HG03378 (cell line): ENCODE measurements around the gene ANAPC16.
"Not testable (repeated sequence)": the region's sequence is repeated elsewhere in the genome, so short reads cannot be mapped to it uniquely, and the experiment has no call there.

Experiments used
- ATAC-seq: cut with Tn5 transposase; IDR thresholded peaks from one replicate; pipeline ENCODE4 v1.9.1; 2021; ENCODE audit warnings: mild to moderate bottlenecking, moderate library complexity; ENCODE audit not compliant: unreplicated experiment

ANAPC16 gene

DNA sequence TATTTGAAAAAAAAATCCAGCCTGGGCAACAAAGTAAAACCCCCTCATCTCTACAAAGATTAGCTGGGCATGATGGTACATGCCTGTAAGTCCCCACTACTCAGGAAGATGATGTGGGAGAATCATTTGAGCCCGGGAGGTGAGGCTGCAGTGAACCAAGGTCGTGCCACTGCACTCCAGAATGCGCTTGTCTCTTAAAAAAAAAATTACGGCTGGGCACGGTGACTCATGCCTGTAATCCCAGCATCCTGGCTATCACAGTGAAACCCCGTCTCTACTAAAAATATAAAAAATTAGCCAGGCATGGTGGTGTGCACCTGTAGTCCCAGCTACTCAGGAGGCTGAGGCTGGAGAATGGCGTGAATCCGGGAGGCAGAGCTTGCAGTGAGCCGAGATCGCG, 4.4 kb upstream of the ANAPC16 start:
- not testable (repeated sequence) for ATAC-seq

DNA sequence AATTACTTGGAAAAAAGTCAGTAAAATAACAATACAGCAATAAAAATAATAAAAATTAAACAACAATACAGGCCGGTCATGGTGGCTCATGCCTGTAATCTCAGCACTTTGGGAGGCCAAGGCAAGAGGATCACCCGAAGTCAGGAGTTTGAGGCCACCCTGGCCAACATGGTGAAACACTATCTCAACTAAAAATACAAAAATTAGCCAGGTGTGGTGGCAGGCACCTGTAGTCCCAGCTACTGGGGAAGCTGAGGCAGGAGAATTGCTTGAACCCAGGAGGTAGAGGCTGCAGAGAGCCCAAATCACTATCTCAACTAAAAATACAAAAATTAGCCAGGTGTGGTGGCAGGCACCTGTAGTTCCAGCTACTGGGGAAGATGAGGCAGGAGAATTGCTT, 4.0 kb upstream of the ANAPC16 start:
- not testable (repeated sequence) for ATAC-seq

GRCh38 chr10:72218325-72218724, 2.5 kb downstream of the ANAPC16 start:
- ATAC-seq, result no peak

- no peak for ATAC-seq
These were observed 2.9 kb downstream of the ANAPC16 start for GRCh38 chr10:72218726-72219125.

DNA sequence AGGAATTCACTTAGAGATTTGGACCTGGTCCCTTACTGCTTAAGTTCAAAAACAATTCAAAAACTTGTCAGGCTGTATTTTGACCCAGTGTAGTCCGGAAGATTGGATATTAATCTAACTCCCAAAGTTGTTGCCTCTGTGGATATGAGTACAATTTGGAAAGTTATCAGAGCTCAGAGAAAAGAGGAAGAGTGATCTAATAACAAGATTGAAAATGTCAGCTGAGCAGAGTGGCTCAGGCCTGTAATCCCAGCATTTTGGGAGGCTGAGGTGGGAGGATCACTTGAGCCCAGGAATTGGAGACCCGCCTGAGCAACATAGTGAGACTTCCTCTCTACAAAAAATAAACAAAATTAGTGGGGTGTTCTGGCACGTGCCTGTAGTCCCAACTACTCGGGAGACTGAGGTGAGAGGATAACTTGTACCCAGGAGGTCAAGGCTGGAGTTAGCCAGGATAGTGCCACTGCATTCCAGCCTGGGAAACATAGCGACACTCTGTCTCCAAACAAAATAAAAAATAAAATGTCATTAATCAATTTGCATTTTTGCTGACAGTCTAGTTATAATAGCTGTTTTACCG, 3.5 kb downstream of the ANAPC16 start:
- no peak for ATAC-seq

DNA sequence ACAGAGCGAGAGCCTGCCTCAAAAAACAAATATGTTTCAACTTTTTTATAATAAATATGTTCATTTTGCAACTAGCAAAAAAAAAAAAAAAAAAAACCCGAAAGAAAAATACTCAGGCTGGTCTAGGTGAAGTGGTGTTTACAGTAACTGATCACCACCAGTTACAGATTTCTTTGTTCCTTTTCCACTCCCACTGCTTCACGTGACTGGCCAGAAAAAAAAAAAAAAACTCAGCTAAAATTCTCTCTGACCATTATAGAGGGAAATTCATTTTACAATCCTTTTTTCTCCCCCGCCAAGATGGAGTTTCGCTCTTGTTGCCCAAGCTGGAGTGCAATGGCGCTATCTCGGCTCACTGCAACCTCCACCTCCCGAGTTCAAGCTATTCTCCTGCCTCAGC, 4.8 kb downstream of the ANAPC16 start:
- no peak for ATAC-seq

GRCh38 chr10:72221278-72221677, 5.5 kb downstream of the ANAPC16 start:
- no peak for ATAC-seq

- no peak for ATAC-seq
These were observed 7.9 kb downstream of the ANAPC16 start for GRCh38 chr10:72223743-72224101.

GRCh38 chr10:72224191-72224590, 8.4 kb downstream of the ANAPC16 start:
- not testable (repeated sequence) for ATAC-seq

- no peak for ATAC-seq
These were observed 10.7 kb downstream of the ANAPC16 start for GRCh38 chr10:72226418-72227027.

- ATAC-seq, result no peak
These were observed 12.0 kb downstream of the ANAPC16 start for GRCh38 chr10:72227826-72228225.

DNA sequence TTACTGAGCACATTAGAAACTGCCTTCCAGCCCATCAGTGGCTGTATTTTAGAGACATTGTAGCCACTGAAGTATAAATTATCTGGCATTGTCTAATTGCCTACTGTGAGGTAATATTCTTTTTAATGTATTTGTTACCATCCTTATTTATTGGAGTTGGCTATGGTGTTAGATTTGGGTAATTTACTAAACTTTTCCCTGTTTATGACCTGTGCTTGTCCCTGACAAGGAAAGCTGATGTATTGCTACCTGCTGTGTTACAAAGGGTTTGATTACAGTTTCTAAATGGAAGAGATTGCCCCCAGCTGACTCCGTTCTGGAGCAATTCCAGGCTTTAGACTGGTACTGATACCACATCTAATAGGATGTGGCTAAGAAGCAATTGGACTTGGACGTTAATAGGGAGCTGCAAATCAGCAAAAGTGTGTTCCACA, 12.5 kb downstream of the ANAPC16 start:
- ATAC-seq, result no peak

DNA sequence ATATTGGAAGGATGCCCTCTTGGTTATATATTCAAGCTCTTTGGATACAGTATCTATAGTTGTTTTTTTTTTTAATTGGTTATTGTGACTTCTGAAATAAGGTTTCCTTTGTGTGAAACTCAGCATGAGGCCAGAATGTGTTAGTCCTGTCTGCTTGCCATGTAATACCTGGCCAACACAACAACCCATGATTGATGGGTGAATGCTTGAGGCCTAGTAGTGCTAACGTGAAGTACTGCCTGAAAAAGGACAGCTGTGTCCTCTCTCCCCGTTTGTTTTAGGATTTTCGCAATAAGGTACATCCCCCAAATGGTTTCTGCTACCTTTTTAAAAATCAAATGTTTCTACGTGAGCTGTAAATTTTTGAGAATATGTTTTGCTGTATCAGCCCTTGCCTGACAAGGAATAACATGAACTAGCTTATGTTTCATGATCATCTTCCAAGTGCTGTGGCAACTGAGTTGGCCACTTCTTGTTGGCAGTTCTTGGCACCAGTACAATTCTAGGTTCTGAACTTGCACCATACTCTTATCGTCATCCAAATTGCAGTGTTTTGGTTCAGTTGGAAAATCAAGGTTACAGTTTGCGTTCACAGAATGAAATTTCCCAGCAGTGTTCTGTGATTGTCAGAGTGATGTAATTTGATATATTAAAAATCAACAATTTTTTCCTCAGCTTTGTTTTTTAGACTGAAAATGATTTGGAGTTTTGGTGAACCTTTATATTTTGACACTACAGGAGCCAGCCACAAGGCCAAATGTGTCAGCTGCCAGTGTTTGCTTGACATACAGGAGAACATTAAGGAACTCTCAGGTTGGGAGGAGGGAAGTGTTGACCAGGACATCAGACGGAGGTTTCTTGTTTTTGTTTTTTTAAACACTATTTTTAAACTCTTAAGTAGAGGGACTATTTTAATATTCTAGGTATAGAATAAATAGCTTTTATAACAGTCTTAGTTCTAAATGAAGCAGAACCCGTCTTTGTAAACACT, 13.7 kb downstream of the ANAPC16 start:
- no peak for ATAC-seq

DNA sequence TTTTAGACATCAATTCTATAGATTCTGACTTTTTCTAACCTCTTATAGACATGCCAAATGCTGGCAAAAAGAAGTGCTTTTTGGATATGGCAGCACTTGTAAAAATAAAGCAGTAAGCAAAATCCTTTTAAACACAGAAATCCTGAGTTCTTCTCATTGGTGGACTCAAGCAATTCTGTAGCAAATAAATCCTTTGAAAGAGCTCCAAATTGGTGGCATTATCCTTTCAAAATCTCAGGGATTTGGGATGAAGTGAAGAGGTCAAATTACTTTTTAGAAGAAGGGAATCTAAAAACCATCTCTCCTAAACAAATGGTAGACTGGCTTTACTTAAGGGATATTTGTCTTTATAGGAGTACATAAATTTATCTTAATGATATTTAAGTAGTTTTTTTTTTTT, 17.8 kb downstream of the ANAPC16 start:
- no peak for ATAC-seq

GRCh38 chr10:72234560-72235095, 18.8 kb downstream of the ANAPC16 start:
- ATAC-seq, result no peak

GRCh38 chr10:72235544-72236279, 19.9 kb downstream of the ANAPC16 start:
- ATAC-seq, result no peak

DNA sequence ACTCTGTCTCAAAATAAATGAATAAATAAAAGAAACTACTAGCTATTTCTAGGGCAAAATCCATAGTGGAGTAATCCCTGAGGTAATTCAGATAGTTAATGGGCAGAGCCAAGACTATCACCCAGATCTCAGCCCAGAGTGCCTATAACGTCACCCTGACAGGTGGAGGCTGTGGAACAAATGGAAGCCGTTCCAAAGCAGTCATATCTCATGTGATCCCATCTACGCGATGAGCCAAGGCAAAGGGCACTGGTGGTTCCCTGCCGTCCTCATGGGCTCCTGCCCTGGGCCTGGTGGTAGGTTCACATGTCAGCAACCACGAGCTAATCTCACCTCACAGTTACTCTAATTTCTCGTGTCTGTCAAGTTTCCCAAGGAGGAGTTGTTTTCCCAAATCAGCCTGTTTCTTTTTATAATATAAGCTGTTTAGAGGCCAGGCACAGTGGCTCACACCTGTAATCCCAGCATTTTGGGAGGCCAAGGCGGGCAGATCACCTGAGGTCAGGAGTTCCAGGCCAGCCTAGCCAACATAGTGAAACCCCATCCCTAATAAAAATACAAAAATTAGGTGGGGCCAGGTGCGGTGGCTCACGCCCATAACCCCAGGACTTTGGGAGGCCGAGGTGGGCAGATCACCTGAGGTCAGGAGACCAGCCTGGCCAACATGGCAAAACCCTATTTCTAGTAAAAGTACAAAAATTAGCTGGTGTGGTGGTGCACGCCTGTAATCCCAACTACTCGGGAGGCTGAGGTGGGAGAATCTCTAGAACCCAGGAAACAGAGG, 22.8 kb downstream of the ANAPC16 start:
- ATAC-seq, result no peak

DNA sequence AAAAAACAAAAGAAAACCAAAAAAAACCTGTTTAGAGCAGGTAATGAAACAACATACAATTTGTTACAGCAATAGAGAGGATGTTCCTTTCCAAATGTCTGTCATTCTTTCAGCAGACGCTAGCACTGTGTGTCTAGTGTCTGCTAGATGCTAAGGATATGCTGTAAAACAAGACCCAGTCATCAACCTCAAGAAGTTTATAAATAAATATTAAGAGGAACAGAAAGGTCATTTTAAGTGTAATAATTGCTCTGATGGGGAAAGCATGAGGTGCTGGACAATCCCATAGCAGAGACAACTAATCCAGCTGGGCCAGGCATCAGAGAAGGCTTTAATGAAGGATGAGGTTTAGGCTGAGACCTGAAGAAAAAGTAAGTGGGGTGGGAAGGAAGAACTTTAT, 23.6 kb downstream of the ANAPC16 start:
- no peak for ATAC-seq

DNA sequence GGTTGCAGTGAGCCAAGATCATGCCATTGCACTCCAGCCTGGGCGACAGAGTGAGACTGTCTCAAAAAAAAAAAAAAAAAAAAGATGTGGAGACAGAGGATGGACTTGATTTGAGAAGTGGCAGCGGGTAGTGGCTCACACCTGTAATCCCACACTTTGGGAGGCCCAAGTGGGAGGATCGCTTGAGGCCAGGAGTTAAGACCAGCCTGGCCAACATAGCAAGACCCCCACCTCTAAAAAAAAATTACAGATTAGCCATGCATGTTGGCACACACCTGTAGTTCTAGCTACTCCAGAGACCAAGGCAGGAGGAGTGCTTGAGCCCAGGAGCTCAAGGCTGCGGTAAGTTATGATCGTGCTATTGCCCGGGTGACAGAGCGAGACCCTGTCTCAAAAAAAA, 24.6 kb downstream of the ANAPC16 start:
- no peak for ATAC-seq

GRCh38 chr10:72241691-72242252, 26.0 kb downstream of the ANAPC16 start:
- no peak for ATAC-seq
